ENCODE measurements around the gene PRRT1B. TPM values are rescaled to one million over a fixed set of nuclear protein-coding genes. Genes with fewer than 3 reads are reported as not detected.
A peak's percentile ranks its signal among the peaks of the same experiment; 100 is the strongest.

PRRT1B gene
- total RNA-seq, 2 experiments from 2014 or later = not detected

DNA sequence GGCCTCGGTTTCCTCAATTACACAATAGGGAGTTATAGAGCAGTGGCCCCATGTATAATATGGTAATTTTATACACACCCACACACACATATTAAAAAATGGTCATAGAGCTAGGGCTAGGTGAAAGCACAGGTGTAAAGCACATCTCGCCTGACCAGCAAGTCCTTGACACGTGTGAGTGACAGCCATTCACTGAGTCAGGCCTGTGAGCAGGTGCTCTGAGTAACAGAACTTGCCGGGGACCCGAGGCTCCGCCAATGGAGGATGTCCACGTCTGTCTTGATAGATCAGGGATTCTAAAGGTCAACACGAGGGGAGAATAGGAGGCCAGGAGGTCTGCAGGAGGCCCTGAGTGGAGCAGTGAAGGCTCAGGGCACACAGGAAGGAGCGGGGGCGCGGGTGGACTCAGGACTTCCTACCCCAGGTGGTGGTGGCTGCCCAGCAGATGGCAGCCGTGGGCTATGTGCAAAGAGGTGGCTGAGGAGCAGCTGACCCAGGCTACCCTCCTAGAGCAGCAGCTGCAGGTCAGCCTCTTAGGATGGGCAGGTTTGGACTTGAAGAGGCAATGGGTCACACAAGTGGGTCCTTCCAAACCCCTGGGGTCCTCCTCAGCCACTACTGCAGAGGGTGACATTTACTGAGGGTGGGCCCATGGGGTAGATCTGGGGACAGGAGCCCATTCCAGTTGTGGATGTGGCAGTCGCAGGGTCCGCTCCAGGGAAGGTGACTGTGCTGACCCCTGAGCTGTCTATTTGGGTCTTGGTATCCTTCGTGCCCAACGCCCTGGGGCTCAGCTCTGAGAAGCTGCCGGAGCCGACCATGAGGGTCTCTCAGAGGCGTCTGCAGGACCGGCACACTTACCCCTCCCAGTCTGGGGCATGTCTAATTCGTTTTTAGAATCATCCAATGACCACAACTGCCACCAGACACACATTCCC is 45.9 kb downstream of the PRRT1B start:
- Mint-ChIP-seq H3K4me1 (peaks cover 19% of the 10 kb centered on the region), H3K9me3 (no peaks in the 10 kb centered on the region), H3K27me3 (no peaks in the 10 kb centered on the region), H3K4me3 (no peak overlapping the region), H3K27ac (peak overlapping the region; percentile 47), H3K36me3 (peaks cover 14% of the 10 kb centered on the region)
- peak; percentile 78 for DNase-seq

GRCh38 chr9:131591845-131592208 is 46.5 kb downstream of the PRRT1B start:
- no peak overlapping the region for H3K4me3 Mint-ChIP-seq
- H3K36me3 Mint-ChIP-seq = peaks cover 10% of the 10 kb centered on the region
- H3K4me1 Mint-ChIP-seq = peaks cover 18% of the 10 kb centered on the region
- H3K27me3 Mint-ChIP-seq = no peaks in the 10 kb centered on the region
- no peaks in the 10 kb centered on the region for H3K9me3 Mint-ChIP-seq
- DNase-seq = no peak
- peak overlapping the region; percentile 15 for H3K27ac Mint-ChIP-seq

DNA sequence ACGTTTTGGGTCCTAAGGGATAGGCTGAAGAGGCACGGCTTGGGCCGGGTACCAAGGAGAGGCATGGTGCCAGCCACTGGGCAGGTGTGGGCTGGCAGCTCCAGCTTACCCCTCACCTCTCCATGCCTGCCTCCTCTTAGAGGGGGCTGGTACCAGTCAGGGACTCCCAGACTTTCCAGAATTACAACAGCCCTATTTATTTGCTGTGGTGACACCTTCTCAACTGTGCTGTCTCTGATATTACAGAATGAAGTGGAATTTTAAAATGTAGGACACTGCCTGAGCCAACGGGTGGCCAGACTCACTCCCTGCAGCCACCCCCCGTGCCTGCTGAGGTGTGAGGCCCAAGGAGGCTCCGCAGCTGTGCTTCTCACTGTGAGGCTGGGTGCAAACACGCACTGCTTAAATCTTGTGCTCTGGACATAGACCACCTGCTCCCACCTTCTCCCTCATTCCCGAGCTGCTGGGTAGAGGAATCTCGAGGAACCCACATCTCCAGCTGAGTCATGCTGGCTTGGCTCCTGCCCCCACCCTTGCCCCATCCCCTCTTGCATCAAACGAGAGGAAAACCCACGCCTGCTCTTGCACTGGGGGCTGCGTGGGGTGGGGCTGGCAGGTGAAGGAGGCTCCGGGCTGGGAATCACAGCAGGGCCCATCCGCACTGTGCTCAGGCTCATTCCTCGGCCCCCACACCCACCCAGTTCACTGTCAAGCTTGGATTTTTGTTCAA is 47.9 kb downstream of the PRRT1B start:
- H3K36me3 Mint-ChIP-seq = peaks cover 3% of the 10 kb centered on the region
- H3K9me3 Mint-ChIP-seq = no peaks in the 10 kb centered on the region
- no peak overlapping the region for H3K27ac Mint-ChIP-seq
- H3K27me3 Mint-ChIP-seq = no peaks in the 10 kb centered on the region
- H3K4me1 Mint-ChIP-seq = peaks cover 18% of the 10 kb centered on the region
- no peak overlapping the region for H3K4me3 Mint-ChIP-seq
- DNase-seq = no peak

DNA sequence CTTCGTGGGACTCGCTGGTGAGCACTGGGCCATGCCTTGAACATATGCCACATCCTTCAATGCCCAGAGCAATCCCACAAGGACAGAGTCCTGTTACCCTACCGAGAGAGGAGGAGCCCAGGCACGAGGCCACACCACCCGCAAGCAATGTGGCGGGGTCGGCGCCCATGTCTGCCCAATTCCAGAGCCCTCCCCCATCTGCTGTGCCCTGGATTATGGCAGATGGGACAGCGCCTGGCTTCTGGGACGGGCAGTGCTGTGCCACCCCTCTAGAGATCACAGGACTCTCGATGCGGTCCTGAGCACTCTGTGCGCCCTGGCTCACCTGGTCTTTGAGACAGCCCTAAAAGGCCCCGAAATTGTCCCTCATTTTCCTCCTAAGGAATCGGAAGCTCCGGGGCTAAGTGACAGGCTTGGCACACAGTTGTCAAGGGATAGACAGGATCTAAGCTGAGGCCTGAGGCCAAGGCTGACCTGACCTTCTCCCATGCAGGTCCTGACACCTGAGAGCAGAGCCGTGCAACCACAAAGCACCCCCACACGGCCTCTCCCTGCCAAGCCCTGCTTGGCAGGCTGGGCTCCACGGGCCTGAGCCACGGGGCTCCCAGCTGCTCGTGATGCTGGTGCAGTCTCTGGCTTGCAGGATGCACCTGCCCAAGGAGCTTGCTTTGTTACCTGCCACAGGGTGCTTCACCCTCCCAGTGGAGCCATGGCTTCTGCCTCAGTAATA is 48.8 kb downstream of the PRRT1B start:
- Mint-ChIP-seq H3K4me1 (peaks cover 18% of the 10 kb centered on the region), H3K27ac (no peak overlapping the region), H3K9me3 (no peaks in the 10 kb centered on the region), H3K36me3 (peaks cover 3% of the 10 kb centered on the region), H3K4me3 (no peak overlapping the region), H3K27me3 (no peaks in the 10 kb centered on the region)
- DNase-seq = no peak

DNA sequence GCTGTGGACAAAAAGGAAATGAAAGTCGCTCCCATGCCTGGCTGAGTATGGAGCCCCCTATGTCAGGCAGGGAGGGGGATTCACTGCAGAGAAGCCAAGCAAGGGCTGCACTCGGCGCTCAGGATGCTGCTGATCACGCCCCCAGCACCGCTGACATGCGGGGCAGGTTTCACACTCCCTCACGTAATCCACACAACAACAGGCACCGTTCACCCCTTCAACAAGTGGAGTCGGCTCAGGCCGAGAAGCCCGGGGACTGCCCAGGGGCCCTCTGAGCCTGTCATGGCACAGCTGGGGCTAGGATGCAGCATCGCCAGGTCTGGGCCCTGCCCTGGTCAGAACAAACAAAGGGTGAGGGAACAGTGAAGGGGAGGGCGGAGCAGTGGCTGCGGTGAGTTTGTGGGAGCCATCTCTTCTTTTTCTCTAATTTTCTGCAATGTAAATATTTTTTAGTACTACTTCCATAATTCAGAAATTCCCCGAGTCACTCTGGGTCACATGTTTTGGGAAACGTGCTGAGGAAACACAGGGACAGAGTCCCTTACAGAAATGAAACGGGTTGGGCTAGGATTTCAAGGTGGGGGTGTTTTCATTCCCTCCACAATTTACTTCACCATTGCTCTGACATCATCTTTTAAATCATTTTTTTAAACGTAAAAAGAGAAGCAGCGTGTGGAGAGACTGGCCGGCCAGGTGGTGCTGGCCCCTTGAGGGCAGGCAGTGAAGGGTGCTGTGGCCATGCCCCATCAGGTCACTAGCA is 49.8 kb downstream of the PRRT1B start:
- Mint-ChIP-seq H3K36me3 (peaks cover 3% of the 10 kb centered on the region), H3K27ac (no peak overlapping the region), H3K27me3 (no peaks in the 10 kb centered on the region), H3K4me1 (peaks cover 18% of the 10 kb centered on the region), H3K9me3 (no peaks in the 10 kb centered on the region), H3K4me3 (no peak overlapping the region)
- no peak for DNase-seq

DNA sequence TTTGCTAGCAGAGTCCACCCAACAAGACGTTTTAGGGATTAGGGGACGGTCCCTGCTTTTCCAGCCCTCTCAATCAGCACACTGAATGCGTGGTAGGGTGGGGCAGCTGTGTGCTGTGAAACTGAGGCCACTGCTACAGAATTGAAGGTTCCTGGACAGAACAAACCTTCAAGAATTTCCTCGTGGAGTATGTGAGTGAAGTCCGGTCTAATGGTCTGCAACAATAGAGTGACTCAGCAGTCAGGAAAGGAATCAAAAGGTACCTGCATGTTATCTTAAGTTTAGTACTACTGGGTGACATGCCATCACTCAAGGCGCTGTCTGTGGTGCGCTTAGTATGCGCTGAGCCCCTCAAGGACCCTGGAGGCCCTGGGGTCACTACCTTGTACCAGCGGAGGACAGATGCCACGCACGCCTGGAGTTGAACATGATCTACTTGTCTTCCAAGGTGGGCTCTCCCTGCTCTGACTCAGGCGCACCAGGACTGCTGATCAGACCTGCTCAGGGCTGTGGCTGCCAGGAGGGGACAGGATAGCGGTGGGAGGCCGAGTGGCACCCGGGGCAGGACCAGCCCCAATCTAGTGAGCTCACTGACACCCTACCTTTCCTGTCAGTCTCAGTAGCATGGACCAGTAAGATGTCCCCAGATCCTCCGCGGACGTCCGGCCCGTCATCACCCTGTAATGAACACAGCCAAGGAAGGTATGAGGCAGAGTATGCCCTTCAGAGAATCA is 50.5 kb downstream of the PRRT1B start:
- Mint-ChIP-seq H3K36me3 (no peaks in the 10 kb centered on the region), H3K27me3 (no peaks in the 10 kb centered on the region), H3K4me1 (peaks cover 11% of the 10 kb centered on the region), H3K27ac (peak overlapping the region; percentile 29), H3K9me3 (no peaks in the 10 kb centered on the region), H3K4me3 (no peak overlapping the region)
- no peak for DNase-seq

- H3K4me3 Mint-ChIP-seq = no peak overlapping the region
- H3K27ac Mint-ChIP-seq = no peak overlapping the region
- H3K4me1 Mint-ChIP-seq = peaks cover 6% of the 10 kb centered on the region
- no peaks in the 10 kb centered on the region for H3K27me3 Mint-ChIP-seq
- peaks cover 2% of the 10 kb centered on the region for H3K36me3 Mint-ChIP-seq
- no peak for DNase-seq
- no peaks in the 10 kb centered on the region for H3K9me3 Mint-ChIP-seq
Observed at GRCh38 chr9:131596430-131596743, 51.1 kb downstream of the PRRT1B start.

DNA sequence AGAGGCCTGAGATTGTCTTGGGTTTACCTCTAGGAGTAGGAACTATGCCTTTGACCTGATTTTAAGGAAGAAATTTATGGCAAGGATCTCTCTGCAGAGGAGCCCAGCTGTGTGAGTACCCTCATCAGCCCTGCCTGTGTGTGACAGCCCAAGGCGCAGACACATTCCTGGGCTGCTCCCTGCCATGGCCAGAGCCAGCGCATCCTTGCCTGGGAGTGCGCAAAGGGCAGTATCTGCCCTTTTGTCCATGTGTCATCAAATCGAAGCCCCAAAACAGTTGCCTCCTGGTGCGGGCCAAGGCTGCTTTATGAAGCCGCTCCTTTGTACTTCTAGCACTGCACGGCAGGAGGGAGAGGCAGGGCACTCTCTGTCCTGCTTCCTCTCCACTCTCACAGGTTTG is 51.9 kb downstream of the PRRT1B start:
- Mint-ChIP-seq H3K36me3 (peaks cover 2% of the 10 kb centered on the region), H3K9me3 (no peaks in the 10 kb centered on the region), H3K27ac (no peak overlapping the region), H3K4me3 (no peak overlapping the region), H3K27me3 (no peaks in the 10 kb centered on the region), H3K4me1 (no peaks in the 10 kb centered on the region)
- no peak for DNase-seq

DNA sequence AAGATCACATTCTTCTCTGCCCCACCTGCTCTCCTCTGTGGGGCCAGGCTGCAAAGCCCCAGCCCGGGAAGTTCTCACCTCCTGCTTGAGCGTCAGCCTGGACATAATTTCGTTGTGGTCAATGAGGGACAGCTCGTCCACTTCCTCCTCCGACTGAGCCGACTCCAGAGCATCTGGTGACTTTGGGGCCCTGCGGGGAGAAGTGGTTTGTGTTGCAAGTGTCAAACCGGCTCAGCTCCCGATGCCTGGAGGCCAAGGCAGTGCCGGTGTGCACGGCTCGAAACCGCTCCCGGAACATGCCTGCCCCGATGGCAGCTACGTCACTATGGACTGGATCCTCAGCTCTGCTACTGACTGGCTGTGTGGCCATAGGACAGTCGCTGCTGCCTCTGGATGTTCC is 52.8 kb downstream of the PRRT1B start:
- H3K36me3 Mint-ChIP-seq = peaks cover 2% of the 10 kb centered on the region
- no peak for DNase-seq
- H3K27ac Mint-ChIP-seq = no peak overlapping the region
- H3K27me3 Mint-ChIP-seq = no peaks in the 10 kb centered on the region
- H3K4me1 Mint-ChIP-seq = no peaks in the 10 kb centered on the region
- H3K9me3 Mint-ChIP-seq = no peaks in the 10 kb centered on the region
- no peak overlapping the region for H3K4me3 Mint-ChIP-seq

- H3K27me3 Mint-ChIP-seq = no peaks in the 10 kb centered on the region
- DNase-seq = no peak
- H3K4me3 Mint-ChIP-seq = no peak overlapping the region
- no peak overlapping the region for H3K27ac Mint-ChIP-seq
- no peaks in the 10 kb centered on the region for H3K9me3 Mint-ChIP-seq
- H3K4me1 Mint-ChIP-seq = no peaks in the 10 kb centered on the region
- peaks cover 2% of the 10 kb centered on the region for H3K36me3 Mint-ChIP-seq
Observed at GRCh38 chr9:131601683-131602181, 56.4 kb downstream of the PRRT1B start.

DNA sequence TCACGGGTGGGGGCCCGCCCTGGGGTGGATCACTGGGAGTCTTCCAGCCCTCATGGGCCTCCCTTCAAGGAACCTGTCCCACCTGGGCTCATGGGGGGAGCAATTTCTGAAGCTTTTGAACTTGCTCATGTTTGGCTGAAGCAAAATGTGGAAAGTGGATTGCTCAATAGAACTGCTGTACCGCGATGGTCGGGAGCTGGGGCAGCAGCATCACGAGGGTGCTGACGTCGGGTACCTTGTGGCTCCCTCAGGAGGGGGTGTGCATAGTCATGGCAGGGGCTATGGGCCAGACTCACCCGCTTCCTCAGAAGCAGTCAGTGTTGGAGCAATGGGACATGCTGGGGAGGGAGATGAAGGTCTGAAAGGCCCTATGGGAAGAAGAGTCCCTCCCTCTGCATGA is 57.9 kb downstream of the PRRT1B start:
- no peaks in the 10 kb centered on the region for H3K4me1 Mint-ChIP-seq
- DNase-seq = no peak
- no peak overlapping the region for H3K4me3 Mint-ChIP-seq
- peaks cover 2% of the 10 kb centered on the region for H3K36me3 Mint-ChIP-seq
- no peaks in the 10 kb centered on the region for H3K27me3 Mint-ChIP-seq
- no peaks in the 10 kb centered on the region for H3K9me3 Mint-ChIP-seq
- H3K27ac Mint-ChIP-seq = no peak overlapping the region

- Mint-ChIP-seq H3K27me3 (no peaks in the 10 kb centered on the region), H3K4me3 (no peak overlapping the region), H3K27ac (no peak overlapping the region), H3K9me3 (no peaks in the 10 kb centered on the region), H3K4me1 (no peaks in the 10 kb centered on the region), H3K36me3 (peaks cover 2% of the 10 kb centered on the region)
- no peak for DNase-seq
Observed at GRCh38 chr9:131603711-131604439, 58.6 kb downstream of the PRRT1B start.

DNA sequence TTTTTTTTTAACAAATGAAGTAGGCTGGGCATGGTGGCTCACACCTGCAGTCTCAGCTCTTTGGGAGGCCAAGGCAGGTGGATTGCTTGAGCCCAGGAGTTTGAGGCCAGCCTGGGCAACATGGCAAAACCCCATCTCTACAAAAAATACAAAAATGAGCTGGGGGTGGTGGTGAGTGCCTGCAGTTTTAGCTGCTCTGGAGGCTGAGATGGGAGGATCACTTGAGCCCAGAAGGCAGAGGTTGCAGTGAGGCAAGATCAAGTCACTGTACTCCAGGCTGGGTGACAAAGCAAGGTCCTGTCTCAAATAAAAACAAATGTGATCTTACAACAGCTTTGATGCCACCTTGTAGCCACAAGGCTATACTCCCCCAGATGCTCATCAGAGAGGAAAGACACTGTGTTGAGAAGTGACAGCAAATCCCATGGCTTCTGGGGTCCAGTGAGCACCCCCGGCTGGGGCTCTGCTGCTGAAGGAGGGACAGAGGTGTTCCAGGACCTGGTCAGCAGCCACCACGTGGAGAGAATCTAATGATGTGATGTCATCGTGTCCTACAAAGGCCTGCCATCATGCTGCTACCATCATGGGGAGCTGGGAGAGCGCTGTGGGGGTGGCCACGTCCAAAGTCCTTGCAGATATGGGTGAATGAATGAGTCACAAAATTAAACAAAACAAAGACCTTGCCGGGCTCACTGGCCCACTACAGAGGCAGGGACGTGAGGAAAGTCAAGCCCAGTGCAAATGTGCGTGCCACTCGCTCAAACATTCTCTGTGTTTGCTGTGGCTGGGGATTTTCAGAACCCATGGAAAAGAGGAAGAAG is 60.7 kb downstream of the PRRT1B start:
- Mint-ChIP-seq H3K4me1 (no peaks in the 10 kb centered on the region), H3K36me3 (peaks cover 2% of the 10 kb centered on the region), H3K27ac (peak overlapping the region; percentile 7)

More for the DNA sequence above, 60.7 kb downstream of the PRRT1B start:
- Mint-ChIP-seq H3K9me3 (no peaks in the 10 kb centered on the region), H3K4me3 (no peak overlapping the region), H3K27me3 (no peaks in the 10 kb centered on the region)
- no peak for DNase-seq

All from activated naive CD8-positive, alpha-beta T cell treated with anti-CD3 and anti-CD28 coated beads for 36 hours (primary cell).